ENCODE results near the gene FBXO10.

DNA sequence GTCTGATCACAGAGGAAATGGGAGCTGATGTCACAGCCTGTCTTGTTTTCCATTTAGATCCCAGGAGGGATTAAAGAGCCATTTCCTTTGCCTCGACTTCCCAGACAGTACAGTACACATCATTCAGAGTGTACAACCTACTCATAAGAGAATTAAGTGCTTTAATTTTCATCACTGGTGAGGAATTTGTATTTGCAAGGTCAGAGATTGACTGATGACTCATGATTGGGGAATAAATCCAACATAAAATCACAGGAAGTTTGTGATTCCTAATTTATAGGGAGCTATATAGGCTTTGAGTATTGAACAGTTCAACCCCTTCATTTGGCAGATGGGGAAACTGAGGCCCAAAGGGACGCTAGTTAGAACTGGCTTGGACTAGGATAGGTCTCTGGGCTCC lies 20.3 kb upstream of the FBXO10 start:
- TF ChIP-seq, protein P1, sequence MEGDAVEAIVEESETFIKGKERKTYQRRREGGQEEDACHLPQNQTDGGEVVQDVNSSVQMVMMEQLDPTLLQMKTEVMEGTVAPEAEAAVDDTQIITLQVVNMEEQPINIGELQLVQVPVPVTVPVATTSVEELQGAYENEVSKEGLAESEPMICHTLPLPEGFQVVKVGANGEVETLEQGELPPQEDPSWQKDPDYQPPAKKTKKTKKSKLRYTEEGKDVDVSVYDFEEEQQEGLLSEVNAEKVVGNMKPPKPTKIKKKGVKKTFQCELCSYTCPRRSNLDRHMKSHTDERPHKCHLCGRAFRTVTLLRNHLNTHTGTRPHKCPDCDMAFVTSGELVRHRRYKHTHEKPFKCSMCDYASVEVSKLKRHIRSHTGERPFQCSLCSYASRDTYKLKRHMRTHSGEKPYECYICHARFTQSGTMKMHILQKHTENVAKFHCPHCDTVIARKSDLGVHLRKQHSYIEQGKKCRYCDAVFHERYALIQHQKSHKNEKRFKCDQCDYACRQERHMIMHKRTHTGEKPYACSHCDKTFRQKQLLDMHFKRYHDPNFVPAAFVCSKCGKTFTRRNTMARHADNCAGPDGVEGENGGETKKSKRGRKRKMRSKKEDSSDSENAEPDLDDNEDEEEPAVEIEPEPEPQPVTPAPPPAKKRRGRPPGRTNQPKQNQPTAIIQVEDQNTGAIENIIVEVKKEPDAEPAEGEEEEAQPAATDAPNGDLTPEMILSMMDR (IDR thresholded peaks at IDR 0.05): no peak
- no peak for TF ChIP-seq POLR2A (IDR thresholded peaks at IDR 0.05)

All from heart left ventricle (tissue), 13 donors.